Neuronal stem cell (in vitro differentiated cells): ENCODE data around the gene KCNH3.

Experiments used
- DNase-seq: peaks from one replicate; pipeline ENCODE4 v3.0.0-alpha.2; 2013; ENCODE audit warnings: low spot score
- H2AFZ ChIP-seq: one replicate; pipeline ENCODE4 v1.6.1; 2013; ENCODE audit warnings: mild to moderate bottlenecking, low read length, inconsistent platforms
- H2AK5ac ChIP-seq: 2 replicates; pipeline ENCODE4 v1.6.1; 2013; ENCODE audit warnings: low read depth, mild to moderate bottlenecking, inconsistent platforms, low read length, moderate library complexity, mixed read lengths
- H2BK120ac ChIP-seq: 2 replicates; pipeline ENCODE4 v1.6.1; 2013; ENCODE audit warnings: low read depth, mild to moderate bottlenecking, inconsistent platforms, low read length, moderate library complexity, mixed read lengths
- H2BK12ac ChIP-seq: one replicate; pipeline ENCODE4 v1.6.1; 2013; ENCODE audit warnings: low read length, inconsistent platforms
- H2BK15ac ChIP-seq: 2 replicates; pipeline ENCODE4 v1.6.1; 2013; ENCODE audit warnings: mild to moderate bottlenecking, low read length, inconsistent platforms, mixed read lengths
- H2BK5ac ChIP-seq: one replicate; pipeline ENCODE4 v1.6.1; 2013; ENCODE audit warnings: inconsistent platforms, mild to moderate bottlenecking, low read length, moderate library complexity
- H3K14ac ChIP-seq: one replicate; pipeline ENCODE4 v1.6.1; 2013; ENCODE audit warnings: low read length, inconsistent platforms
- H3K18ac ChIP-seq: 2 replicates; pipeline ENCODE4 v1.6.1; 2013; ENCODE audit warnings: low read length, inconsistent platforms
- H3K23ac ChIP-seq: 2 replicates; pipeline ENCODE4 v1.6.1; 2013; ENCODE audit warnings: low read depth, mild to moderate bottlenecking, mixed read lengths, low read length, inconsistent platforms; ENCODE audit not compliant: poor library complexity
- H3K27ac ChIP-seq: replicated peaks from 3 replicates; pipeline ENCODE4 v1.5.1; 2013; ENCODE audit warnings: low read length, inconsistent platforms
- H3K27me3 ChIP-seq, 3 experiments: 2 replicates each; pipeline ENCODE4 v1.6.1; 2013; ENCODE audit warnings: low read length in 3 of 3, mild to moderate bottlenecking in 2 of 3, inconsistent platforms in 1 of 3, low read depth in 1 of 3, mixed read lengths in 1 of 3, moderate library complexity in 1 of 3; ENCODE audit not compliant: control insufficient read depth in 3 of 3, insufficient read depth in 3 of 3
- H3K36me3 ChIP-seq, 2 donors: replicated peaks in 1 of 2; 2 replicates each; pipeline ENCODE4 v1.6.1; 2013; ENCODE audit warnings: low read length in 2 of 2; ENCODE audit not compliant: control insufficient read depth in 2 of 2, insufficient read depth in 2 of 2
- H3K4ac ChIP-seq: 2 replicates; pipeline ENCODE4 v1.6.1; 2013; ENCODE audit warnings: inconsistent platforms, mild to moderate bottlenecking, low read length, moderate library complexity
- H3K4me1 ChIP-seq, 2 donors: 1 replicate in 1 of 2; 2 replicates in 1 of 2; pipeline ENCODE4 v1.6.1; 2013; ENCODE audit warnings: low read length in 2 of 2, low read depth in 1 of 2; ENCODE audit not compliant: control insufficient read depth in 2 of 2, insufficient read depth in 1 of 2
- H3K4me2 ChIP-seq: one replicate; pipeline ENCODE4 v1.6.1; 2013; ENCODE audit warnings: mild to moderate bottlenecking, low read length, inconsistent platforms; ENCODE audit not compliant: insufficient read depth, poor library complexity, severe bottlenecking
- H3K4me3 ChIP-seq, 2 donors: 2 replicates each; pipeline ENCODE4 v1.5.1; 2013; ENCODE audit warnings: low read length in 2 of 2, mild to moderate bottlenecking in 2 of 2, inconsistent platforms in 1 of 2, moderate library complexity in 1 of 2
- H3K79me1 ChIP-seq: one replicate; pipeline ENCODE4 v1.6.1; 2013; ENCODE audit warnings: low read depth, mild to moderate bottlenecking, inconsistent platforms, low read length, moderate library complexity
- H3K9ac ChIP-seq: one replicate; pipeline ENCODE4 v1.6.1; 2013; ENCODE audit warnings: mild to moderate bottlenecking, low read depth, low read length, inconsistent platforms; ENCODE audit not compliant: poor library complexity
- H3K9me3 ChIP-seq, 2 donors: replicated peaks in 1 of 2; 2 replicates each; pipeline versions ENCODE3 to v1.6.1; 2013; ENCODE audit warnings: low read length in 2 of 2, mild to moderate bottlenecking in 2 of 2, inconsistent platforms in 1 of 2, low read depth in 1 of 2, mixed read lengths in 1 of 2, moderate library complexity in 1 of 2; ENCODE audit not compliant: control insufficient read depth in 2 of 2, insufficient read depth in 1 of 2
- H4K8ac ChIP-seq: one replicate; pipeline ENCODE4 v1.6.1; 2013; ENCODE audit warnings: low read depth, mild to moderate bottlenecking, inconsistent platforms, low read length, moderate library complexity
- H4K91ac ChIP-seq: one replicate; pipeline ENCODE4 v1.6.1; 2013; ENCODE audit warnings: low read length, low read depth, mild to moderate bottlenecking, inconsistent platforms; ENCODE audit not compliant: poor library complexity
- WGBS, 2 donors: extraction: QIAGEN DNeasy Blood & Tissue Kit; methylation state at CpG; one replicate each; pipeline ENCODE4 v1.1.7; 2013; ENCODE audit warnings: missing lambda C conversion rate in 2 of 2, mixed read lengths in 1 of 2; ENCODE audit not compliant: insufficient read length in 2 of 2, insufficient replicate concordance in 1 of 2; ENCODE audit errors: extremely low coverage in 2 of 2; 5-methylcytosine and 5-hydroxymethylcytosine counted together

The KCNH3 gene

DNA sequence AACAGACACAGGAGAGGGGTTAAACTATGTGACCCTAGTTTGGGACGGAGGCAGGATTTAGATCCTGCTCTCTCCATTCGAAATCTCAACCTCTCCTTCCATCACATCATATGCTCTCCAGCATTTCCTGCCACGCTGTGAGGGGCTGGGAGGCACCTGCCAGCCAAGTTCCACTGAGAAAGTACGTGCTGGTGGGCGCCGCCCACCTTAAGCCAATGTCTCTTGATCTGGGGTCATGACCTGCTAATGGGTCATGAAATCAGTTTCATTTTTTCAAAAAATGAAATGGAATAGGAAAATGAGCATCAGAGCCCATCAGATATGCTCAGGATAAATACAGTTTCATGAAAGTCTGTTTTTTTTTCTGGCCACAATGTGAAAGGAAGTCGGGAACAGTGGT is 21.9 kb downstream of the KCNH3 start:
- Histone ChIP-seq H3K79me1 (peaks cover 6% of the 10 kb centered on the region), H3K9me3 (no peaks in the 10 kb centered on the region), H2AK5ac (no peak overlapping the region), H3K27me3 (no peaks in the 10 kb centered on the region), H2BK120ac (no peak overlapping the region), H3K4ac (no peak overlapping the region), H3K9ac (no peak overlapping the region), H3K4me1 (no peaks in the 10 kb centered on the region), H2AFZ (no peak overlapping the region), H2BK5ac (no peak overlapping the region), H3K36me3 (peaks cover 81 to 96% of the 10 kb centered on the region in 2 donors), H4K91ac (no peak overlapping the region), H3K14ac (no peak overlapping the region), H4K8ac (no peak overlapping the region), H3K4me2 (no peak overlapping the region), H2BK15ac (no peak overlapping the region), H3K4me3 (no peak overlapping the region), H3K18ac (no peak overlapping the region), H3K23ac (no peak overlapping the region), H3K27ac (no peak overlapping the region), H2BK12ac (no peak overlapping the region)
- no CpG with 5 or more reads among the region's 7 CpGs for WGBS, 2 donors
- DNase-seq = no peak

DNA sequence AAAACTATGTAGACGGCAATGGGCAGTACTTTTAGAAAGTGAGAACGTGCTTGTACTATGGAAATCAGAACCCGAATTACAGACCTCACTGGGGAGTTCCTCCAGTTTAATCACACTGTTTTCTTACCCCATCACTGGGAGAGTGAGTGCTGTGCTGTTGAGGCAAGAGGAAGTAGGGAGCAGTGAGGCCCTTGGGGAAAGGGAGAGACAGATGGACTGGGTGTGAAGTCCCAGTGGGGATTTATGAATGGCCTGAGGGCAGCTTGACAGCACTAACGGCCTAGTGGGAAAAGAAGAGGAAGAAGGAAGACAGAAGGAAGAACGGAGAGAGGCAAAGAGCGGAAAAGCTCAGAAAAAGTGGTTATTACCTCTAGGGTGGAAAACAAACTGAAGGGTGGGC is 23.4 kb downstream of the KCNH3 start:
- Histone ChIP-seq H2BK120ac (no peak overlapping the region), H2BK5ac (no peak overlapping the region), H3K9me3 (no peaks in the 10 kb centered on the region), H2BK15ac (no peak overlapping the region), H3K4me1 (peaks cover 1 to 3% of the 10 kb centered on the region in 2 donors), H3K14ac (no peak overlapping the region), H4K91ac (no peak overlapping the region), H3K18ac (no peak overlapping the region), H2BK12ac (no peak overlapping the region), H4K8ac (no peak overlapping the region), H3K23ac (no peak overlapping the region), H3K4me3 (no peak overlapping the region), H3K79me1 (peaks cover 14% of the 10 kb centered on the region), H3K36me3 (peaks cover 71 to 85% of the 10 kb centered on the region in 2 donors), H2AK5ac (no peak overlapping the region), H3K27ac (no peak overlapping the region), H3K4me2 (no peak overlapping the region), H2AFZ (no peak overlapping the region), H3K4ac (no peak overlapping the region), H3K27me3 (no peaks in the 10 kb centered on the region), H3K9ac (no peak overlapping the region)
- DNase-seq = no peak
- no CpG with 5 or more reads among the region's 6 CpGs for WGBS, 2 donors

DNA sequence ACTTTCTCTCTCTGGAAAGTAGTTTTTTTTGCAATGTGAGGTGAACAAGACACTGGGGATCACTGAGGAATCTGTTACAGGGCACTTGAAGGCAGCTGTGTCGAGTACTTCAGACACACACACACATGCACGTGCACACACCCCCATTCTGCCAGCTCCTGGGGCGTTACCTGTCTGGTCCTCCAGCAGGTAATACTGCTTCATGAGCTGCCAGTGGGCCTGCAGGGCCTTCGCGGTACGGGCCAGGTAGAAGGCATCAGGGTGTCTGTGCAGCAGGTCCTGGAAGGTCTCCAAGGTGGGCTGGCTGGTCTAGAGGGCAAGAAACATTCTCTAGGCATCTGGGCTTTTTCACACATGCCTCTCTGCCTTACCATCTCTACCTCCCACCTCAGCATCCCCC is 24.0 kb downstream of the KCNH3 start:
- Histone ChIP-seq H3K4me2 (no peak overlapping the region), H4K91ac (no peak overlapping the region), H3K4ac (no peak overlapping the region), H3K18ac (no peak overlapping the region), H3K27ac (no peak overlapping the region), H3K9ac (no peak overlapping the region), H2BK12ac (no peak overlapping the region), H2AK5ac (no peak overlapping the region), H3K14ac (no peak overlapping the region), H4K8ac (no peak overlapping the region), H2BK120ac (no peak overlapping the region), H3K4me3 (no peak overlapping the region), H3K9me3 (no peaks in the 10 kb centered on the region), H2BK15ac (no peak overlapping the region), H2BK5ac (no peak overlapping the region), H3K4me1 (peaks cover 1 to 3% of the 10 kb centered on the region in 2 donors), H3K79me1 (peaks cover 18% of the 10 kb centered on the region), H3K36me3 (peaks cover 68 to 81% of the 10 kb centered on the region in 2 donors), H3K27me3 (no peaks in the 10 kb centered on the region), H2AFZ (no peak overlapping the region), H3K23ac (no peak overlapping the region)
- no peak for DNase-seq
- WGBS, 2 donors = no CpG with 5 or more reads among the region's 6 CpGs

DNA sequence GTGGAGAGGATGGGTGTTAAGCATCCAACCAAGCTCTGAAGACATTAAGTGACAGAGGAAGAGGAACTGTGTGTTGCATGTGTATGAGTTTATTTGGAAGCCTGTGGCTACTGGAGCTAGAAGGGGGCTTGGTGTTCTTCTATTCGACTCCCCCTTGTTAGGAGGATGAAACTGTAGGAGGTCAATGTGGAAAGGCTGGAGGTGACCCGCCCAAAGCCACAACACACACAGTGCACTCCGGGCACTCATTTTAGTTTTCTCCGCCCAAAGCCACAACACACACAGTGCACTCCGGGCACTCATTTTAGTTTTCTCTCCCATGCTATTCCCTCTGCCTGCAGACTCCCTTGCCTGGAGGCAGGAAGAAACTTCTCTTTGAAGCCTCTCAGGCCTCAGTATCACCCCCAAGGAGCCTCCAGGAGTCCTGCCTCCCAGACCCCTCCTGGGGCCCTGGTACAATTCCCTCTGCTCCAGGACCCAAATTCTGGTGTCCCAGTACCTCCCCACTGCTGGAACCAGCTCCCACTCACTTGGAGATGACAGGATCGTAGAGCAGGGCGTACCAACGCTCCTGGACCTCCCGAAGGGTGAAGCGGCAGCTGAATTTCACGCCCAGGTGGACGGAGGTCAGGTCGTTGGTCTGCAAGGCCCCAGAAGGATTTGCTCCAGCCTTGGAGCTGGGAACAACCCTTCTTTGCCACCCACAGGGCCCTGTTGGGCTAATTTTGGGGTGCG is 25.3 kb downstream of the KCNH3 start:
- DNase-seq = no peak
- Histone ChIP-seq H3K9me3 (no peaks in the 10 kb centered on the region), H3K4me2 (no peak overlapping the region), H4K91ac (no peak overlapping the region), H3K27me3 (no peaks in the 10 kb centered on the region), H3K23ac (no peak overlapping the region), H2AK5ac (no peak overlapping the region), H2AFZ (no peak overlapping the region), H2BK5ac (no peak overlapping the region), H3K4me3 (no peak overlapping the region), H3K27ac (no peak overlapping the region), H2BK15ac (no peak overlapping the region), H4K8ac (no peak overlapping the region), H2BK12ac (no peak overlapping the region), H3K79me1 (peaks cover 19% of the 10 kb centered on the region), H3K36me3 (peaks cover 56 to 68% of the 10 kb centered on the region in 2 donors), H3K14ac (no peak overlapping the region), H3K9ac (no peak overlapping the region), H3K18ac (no peak overlapping the region), H3K4me1 (peaks cover 1 to 3% of the 10 kb centered on the region in 2 donors), H2BK120ac (no peak overlapping the region), H3K4ac (no peak overlapping the region)
- WGBS, 2 donors = no CpG with 5 or more reads among the region's 14 CpGs
